ENCODE measurements around the gene ZNF578. TPM values are rescaled to one million over a fixed set of nuclear protein-coding genes. Genes with fewer than 3 reads are reported as not detected.

Gene ZNF578
- 0.72 and 1.8 TPM in 2 replicates for total RNA-seq

DNA sequence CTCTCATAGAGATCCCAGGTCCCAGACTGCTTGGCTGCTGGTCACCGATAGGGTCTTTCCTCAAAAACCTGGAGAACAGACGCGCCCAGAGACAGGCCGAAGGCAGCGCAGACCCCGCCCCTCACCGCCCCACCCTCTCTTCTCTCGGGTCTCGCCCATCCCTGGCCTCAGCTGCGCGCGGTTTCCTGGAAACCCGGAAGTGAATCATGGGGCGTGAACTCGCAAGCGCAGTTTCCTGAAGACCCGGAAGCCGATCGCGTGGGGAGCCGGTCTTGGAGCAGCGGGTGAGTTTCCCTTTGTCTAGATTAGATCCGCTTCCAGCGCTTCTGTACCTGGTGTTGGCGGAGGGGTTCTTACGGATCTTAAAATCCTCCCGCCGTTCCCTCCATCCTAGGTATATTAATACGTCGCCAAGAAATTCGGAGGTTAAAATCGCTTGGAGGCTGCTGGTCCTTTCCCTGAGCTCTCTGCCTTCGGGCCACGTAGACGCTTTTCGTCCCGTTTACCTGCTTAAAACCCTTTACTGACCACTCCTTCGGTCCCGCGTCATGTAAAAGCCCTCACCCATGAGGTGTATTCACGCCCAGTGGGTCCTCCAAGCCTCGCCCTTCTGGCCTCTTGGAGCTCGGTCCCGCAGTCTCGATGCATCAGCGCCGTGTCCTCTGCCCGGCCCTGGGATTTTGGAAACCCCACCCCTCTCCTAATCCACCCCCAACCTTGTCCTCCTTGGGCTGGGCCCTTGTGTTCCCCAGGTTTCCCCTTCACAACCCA, at the start of gene ZNF578:
ZNF578 (plus strand) TSS at position 230 of the 771 bp plus-strand sequence. CDS start 48,293 bp downstream, outside the sequence.

DNA sequence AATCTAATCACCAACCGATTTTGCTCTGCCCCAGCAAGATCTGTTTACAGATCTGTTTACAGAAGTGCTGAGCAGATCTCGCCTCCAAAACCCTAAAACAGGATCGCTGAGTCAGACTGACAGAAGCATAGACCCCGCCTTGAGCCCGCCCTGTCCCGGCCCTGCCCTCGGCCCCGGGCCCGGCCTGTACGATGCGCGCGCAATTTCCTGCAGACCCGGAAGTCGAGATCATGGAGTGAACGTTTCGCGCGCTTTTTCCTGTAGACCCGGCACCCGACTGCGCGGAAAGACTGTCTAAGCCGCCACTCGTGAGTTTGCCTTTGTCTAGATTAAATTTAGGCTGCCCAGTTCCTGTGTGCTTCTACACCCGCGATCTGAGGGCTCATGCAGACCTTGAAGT, 24.4 kb upstream of the ZNF578 start, which contains the start of gene ZNF534:
ZNF534 (plus strand) TSS at position 212 of the 400 bp plus-strand sequence. CDS start 2,327 bp downstream, outside the sequence.

DNA sequence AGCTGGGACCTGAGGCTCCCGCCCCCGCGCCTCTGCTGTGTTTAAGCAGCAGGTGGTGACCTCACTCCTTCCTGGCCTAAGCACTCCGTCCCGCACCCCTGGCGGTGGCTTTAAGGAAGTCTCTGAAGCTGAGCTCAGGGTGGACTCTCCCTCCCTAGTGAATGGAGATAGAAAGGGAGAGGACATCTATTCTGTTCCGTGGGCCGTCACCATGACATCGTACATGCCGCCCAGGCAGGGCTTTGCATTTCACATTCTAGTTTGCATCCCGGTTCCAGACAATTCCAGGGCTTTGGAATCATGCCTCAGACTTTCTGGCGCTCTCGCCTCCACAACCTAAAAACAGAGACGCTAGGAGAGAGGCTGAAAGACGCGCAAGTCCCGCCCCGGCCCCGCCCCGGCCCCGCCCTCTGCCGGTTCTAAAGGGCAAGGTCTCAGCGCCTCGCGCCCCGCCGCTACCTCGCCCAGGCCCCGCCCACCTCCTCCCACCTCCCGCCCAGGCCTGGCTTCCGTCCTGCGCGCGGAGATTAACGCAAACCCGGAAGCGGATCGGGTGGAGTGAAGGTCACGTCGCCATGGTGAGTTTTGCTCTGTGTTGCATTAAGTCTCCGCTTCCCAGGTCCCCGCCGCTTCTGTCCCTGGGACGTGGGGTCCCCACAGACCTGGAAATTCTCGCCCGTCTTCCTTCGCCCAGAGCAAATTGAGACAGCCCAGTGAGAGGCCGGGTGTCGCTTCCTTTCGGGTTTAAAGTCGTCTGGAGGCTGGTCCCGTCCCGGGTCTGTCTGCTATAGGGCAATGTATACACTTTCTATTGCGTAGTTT, 74.0 kb downstream of the ZNF578 start, which contains the start of gene ZNF808:
ZNF808 (plus strand) TSS at position 535 of the 822 bp plus-strand sequence. CDS start 15,617 bp downstream, outside the sequence.

Other genes starting within 250 kb of the ZNF578 start
- 8.7 and 11.8 TPM in 2 replicates for gene ZNF766, start 184.0 kb upstream of the ZNF578 start, total RNA-seq
- 2.6 and 5.1 TPM in 2 replicates for gene ZNF480, start 156.4 kb upstream of the ZNF578 start, total RNA-seq
- gene ZNF610, start 117.3 kb upstream of the ZNF578 start, total RNA-seq, result 1.4 and 2.1 TPM in 2 replicates
- 11.4 and 22.9 TPM in 2 replicates for gene ZNF880, start 83.6 kb upstream of the ZNF578 start, total RNA-seq
- 7.8 and 13.8 TPM in 2 replicates for gene ZNF528, start 55.7 kb upstream of the ZNF578 start, total RNA-seq
- not detected in 2 replicates for gene ZNF534, start 24.4 kb upstream of the ZNF578 start, total RNA-seq
- gene ZNF808, start 74.1 kb downstream of the ZNF578 start, total RNA-seq, result 11.9 and 21.7 TPM in 2 replicates
- gene ZNF701, start 116.7 kb downstream of the ZNF578 start, total RNA-seq, result 8.5 and 14.0 TPM in 2 replicates
- gene ZNF83, start 184.8 kb downstream of the ZNF578 start, total RNA-seq, result 27.3 and 54.5 TPM in 2 replicates

Measured in endothelial cell of coronary artery (primary cell).